ENCODE data around the gene ERN1.

- TF ChIP-seq CTCF (conservative IDR thresholded peaks at IDR 0.05; ENCODE audit: low read depth, low read length) (no peak), EZH2 (IDR thresholded peaks at IDR 0.05; ENCODE audit: low read length, unreplicated experiment) (no peak)
Measured at GRCh38 chr17:63996430-63997182, 133.3 kb downstream of the ERN1 start.

Measured in PC-3 (cell line).